Measurements from ENCODE around the gene CREB5.

The CREB5 gene

DNA sequence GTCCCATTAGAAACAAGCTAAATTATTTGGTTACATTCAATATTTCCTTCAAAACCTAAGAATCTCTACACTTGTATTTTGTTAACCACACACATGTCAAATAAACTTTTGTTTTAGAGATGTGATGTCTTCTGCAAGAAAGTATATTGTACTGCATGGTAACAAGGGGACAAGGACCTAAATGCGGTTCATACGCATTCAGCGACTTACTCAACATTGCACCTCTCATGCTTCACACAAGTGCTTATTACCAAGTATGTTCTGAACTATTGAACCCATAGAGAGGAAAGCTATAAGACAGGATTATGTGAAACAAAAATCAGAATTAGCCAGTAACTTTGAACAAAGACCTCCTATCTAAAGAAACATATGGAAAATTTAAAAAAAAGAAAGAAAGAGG, 68.3 kb downstream of the CREB5 start:
- no peak for DNase-seq

DNA sequence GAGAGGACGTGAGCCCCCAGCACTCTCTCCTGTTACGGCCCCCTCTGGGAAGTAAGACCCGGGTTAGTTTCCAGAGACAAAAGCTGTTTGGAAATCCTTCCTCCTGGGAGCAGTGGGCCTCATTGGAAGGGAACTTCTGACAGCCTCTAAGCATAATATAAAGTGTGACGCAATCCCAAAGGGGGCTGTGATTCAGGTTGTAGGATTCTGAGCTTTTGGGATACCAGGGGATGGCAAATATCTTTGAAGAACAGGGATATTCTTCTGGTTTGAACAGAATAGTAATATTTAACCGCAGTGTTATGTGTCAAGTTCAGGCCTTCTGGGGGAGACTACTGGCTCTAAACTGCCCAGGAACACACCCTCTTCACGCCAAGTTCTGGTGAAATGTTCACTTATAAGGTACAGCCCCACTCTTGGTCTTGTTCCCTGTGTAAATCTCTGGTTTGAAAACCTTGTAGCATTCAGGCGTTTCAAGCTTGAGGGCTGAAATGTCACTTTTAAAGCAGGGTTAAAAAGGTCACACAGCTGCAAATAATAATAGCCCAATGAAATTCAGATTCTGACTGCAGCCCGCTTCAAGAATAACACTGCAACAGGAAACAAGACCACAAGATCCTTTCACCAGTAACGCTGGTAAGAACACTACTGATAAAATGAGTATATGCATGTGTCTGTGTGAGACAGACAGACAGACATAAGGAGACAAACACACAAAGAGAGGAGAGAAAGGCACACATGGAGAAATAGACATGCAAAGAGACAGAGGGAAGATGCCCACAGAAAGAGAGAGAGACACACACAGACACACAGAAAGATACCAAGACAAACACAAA, 69.0 kb downstream of the CREB5 start:
- DNase-seq, result no peak

DNA sequence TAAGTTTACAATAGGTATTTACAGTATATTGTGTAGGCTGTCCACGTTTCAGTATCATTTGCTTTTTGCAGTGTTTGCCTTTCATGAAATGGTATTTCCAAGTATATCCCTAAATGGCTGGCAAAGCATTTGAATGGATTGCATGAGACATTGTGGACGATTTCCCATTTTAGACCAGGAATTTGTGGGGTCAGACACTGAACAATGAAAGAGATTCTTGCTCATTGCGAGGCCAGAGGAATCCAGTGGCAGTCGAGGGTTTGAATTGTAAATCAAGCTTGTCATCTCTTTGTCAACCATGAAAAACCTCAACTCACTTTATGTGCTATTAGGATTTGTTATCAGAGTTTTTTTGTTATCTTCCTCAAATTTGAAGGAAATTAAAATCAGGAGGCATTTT, 70.8 kb downstream of the CREB5 start:
- DNase-seq, result no peak

GRCh38 chr7:28483908-28484605, 71.7 kb downstream of the CREB5 start:
- no peak for DNase-seq

- DNase-seq, result no peak
Observed at GRCh38 chr7:28484606-28484935, 72.3 kb downstream of the CREB5 start.

DNA sequence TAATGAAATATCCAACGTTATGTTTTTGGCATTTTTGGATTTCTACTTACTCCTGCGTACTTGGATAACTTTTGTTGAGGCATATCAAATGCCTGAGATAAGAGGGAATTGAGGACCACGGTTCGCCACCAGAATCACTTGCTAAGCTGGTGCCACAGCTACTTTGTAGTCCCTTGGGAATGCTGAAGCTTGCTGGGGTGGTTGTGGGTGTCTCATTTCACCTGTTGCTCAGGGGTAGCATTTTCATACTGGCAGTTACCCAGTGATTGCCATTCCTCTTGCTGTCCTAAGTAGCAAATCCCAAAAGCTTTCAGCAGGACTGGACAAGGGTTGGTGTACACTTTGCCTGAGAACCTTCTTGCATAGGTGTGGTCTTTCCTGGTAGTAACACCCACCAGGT, 75.2 kb downstream of the CREB5 start:
- no peak for DNase-seq

DNA sequence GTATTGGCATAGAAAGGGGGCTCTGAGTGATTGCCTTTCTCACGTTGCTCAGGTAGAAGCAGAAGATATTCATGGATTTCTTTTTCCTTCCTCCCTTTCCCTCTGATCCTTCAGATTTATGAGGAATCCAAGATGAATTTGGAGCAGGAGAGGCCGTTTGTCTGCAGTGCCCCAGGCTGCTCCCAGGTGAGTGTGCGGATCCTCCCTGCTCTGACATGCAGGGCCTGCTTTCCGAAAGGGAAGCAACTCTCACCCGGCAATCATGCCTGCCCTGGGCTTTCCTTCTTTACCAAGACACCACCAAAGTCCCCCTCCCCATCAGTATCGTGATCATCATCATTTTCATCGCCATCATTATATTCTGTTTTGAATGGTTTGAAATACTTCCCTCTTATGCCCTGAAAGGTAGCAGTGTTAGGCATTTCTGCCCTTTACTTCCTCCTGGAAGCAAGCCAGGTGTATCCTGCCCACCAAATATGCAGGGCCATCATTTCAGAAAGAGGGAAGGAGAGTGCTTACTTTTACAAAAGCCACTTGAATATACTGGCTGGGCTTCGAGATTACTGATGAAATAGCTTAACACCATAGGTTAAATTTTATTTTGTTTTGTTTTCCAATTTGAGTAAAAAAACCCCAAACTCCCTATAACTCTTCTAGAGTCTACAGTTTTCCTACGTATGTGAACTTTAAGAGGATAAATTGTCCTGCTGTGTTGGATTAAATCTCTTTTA, 75.9 kb downstream of the CREB5 start:
- DNase-seq, result no peak

DNA sequence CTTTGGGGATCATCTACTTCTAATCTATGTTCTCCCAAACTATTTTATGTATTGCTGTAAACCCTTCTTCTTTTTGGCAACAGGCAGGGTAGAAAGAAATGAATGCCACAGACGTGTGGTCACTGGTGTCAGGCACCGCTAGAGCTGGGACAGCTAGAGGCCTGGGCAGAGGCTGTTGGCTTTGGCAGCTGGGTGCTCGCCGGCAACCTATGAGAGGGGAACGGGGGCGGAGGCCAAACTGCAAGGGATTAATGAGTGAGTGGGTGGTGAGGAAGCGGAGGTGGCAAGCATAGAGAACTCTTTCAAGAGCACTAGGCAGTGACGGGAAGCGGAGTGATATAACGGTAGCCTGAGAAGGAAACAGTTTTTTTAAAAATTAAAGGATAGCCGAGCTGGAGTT, 78.5 kb downstream of the CREB5 start:
- DNase-seq, result no peak

DNA sequence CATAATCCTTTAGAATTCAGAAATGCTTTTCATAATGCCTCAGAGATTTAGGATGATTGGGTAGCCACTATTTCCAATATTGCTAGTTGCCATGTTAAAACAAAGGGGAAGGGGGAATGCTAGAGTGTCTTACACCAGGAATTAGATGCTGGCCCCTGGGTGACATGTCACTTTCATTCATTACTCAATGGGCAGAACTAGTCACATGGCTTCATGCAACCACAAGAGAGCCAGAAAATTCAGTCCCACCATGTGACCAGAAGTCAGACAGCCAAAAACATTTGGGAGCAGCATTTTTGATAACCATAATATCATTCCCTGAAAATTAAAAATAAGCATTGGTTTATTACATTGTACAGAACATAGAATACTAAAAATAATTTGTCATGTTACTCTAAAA, 81.2 kb downstream of the CREB5 start:
- no peak for DNase-seq

DNA sequence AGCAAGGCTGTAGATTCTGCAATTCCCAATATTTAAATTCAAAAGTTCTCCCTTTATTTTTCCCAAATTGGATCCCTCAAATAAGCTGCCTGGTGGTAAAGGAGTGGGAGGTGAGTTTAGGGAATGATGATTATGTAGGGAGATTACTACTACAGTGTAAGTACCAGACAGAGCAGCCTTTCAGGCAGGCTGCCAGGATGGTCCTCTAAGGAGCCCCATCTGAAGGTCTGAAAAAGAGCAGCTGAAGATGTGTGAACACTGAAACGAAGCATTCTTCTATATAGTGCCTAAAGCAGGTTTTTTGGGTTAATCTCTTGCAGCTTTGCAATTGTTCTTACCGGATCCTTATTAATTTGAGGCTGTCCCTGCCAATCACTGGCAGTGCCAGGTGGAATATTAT, 84.7 kb downstream of the CREB5 start:
- no peak for DNase-seq

- DNase-seq, result no peak
Observed at GRCh38 chr7:28498636-28499035, 86.3 kb downstream of the CREB5 start.

DNA sequence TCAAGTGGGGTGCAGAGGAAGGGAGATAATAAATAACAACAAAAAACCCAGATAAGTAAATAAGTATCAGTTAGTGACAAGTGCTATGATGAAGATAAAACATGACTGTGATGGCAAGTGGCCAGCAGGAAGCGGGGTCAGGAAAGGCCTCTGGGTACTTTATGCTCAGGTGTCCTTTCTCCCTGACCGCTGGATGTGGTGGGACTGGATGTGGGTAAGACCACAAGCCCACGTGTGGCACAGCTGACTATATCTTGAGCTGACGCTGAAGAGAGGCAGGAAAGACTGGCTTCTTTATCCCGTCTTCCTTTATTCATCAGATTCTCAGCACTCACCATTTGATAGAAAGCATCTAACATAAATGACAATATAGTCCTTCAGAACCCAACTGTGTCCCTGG, 87.8 kb downstream of the CREB5 start:
- no peak for DNase-seq

- DNase-seq, result no peak
Observed at GRCh38 chr7:28502408-28502807, 90.1 kb downstream of the CREB5 start.

- DNase-seq, result no peak
Observed at GRCh38 chr7:28503396-28503795, 91.1 kb downstream of the CREB5 start.

- no peak for DNase-seq
Observed at GRCh38 chr7:28505014-28505413, 92.7 kb downstream of the CREB5 start.

DNA sequence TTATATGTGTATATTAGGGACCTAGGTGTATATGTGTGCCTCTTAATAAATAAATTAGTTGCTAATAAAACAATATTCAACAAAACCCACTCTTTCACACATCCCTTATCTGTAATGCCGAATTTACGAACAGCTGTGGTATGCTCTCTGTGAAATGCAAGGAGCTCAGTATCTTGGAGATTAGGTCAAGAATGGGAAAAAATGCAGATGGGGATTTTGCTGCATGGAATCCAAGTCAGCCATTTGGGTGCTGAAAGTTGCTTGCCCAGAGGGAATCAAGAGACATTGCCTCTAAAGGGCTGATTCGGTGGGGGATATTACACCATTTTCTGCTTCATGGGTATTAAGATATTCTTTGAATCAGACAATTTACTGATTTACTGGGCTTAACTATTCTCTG, 93.5 kb downstream of the CREB5 start:
- DNase-seq, result no peak

GRCh38 chr7:28507525-28508282, 95.4 kb downstream of the CREB5 start:
- no peak for DNase-seq

DNA sequence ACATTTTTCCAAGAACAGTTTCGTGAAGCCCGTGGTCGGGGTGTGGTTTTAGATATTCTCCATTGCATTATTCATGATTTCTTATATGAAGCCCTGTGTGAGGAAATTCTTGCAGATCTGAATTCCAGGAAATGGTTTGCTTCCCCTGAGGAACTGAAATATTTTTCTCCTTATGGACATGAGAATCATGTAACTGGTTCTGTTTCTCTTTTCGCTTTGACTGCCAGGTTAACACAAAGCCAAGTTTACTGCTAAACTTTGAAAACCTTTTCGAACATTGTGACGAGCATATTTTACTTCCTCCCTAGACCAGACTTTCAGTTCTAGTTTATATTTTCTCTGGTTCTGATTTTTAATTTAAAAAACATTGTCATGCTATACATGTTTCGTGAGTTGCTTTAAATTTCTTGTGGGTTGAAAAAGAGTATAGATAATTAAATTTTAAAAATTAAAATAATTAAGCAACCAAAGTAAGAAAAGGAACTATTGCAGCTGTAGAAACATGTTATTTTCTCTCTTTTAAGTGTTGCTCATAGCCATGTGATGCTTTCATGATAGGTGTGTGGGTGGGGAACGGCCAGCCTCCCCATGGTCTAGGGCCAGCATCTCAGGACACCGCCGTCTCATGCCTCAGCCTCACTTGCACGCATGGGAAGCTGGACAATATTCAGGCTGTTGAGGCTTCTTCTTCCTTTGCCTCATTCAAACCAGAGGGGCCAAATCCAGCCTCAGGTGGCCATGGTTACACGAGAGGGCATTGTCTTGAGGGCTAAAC, 97.1 kb downstream of the CREB5 start:
- DNase-seq, result no peak

DNA sequence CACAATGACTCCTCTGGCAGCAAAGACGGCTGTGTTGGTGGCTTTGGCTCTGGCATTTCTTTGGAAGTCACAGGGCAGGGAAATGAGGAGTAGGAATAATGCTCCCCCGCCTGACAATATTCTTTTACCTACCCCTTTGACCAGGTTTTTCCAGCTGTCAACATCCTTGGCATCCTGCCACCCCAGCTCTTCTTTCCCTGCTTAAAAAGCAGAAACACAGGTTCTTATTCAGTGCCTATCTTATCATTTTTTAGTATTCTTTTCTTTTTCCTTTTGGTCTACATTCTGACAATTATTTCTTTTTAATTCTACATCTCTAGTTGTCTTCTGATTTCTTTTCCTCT, 97.7 kb downstream of the CREB5 start:
- DNase-seq, result no peak

GRCh38 chr7:28512668-28513440, 100.5 kb downstream of the CREB5 start:
- DNase-seq, result no peak

DNA sequence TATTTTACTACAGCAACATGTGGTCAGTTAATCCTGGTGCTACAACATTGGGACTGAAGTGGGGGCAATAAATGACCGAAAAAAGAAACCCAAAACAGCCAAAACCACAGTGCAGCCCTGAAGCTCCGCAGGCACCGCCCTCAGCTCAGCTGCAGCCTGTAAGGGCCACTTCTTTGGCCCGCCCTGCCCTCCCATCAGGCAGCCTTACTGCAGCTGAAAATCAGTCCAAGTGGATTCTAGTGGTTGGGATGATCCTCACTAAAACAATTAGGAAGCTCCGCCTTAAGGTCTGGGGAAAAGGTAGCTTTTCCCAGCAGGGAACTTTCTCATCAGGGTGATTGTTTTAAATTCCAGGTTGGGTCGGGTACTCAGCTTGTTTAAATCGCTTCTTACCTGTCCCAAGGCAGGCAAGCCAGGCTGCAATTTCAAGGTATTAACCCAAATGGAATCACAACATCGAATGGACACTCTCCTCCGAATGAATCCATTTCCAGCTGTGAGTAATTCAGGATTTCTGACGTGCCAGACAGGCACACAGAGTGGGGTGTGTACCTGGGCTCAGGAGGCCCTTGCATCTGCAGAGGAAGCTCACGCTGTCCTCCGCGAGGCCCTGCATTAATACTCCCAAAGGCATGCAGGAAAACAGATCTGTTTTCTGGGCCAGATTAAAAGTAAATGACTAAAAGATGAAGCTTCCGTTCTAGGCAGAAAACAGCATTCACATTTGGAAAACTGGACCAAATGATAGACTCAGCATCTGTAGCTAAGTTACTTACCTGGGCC, 104.3 kb downstream of the CREB5 start:
- no peak for DNase-seq
